ENCODE results near the gene YWHAH. TPM values are rescaled to one million over a fixed set of nuclear protein-coding genes. Genes with fewer than 3 reads are reported as not detected.

Gene YWHAH

DNA sequence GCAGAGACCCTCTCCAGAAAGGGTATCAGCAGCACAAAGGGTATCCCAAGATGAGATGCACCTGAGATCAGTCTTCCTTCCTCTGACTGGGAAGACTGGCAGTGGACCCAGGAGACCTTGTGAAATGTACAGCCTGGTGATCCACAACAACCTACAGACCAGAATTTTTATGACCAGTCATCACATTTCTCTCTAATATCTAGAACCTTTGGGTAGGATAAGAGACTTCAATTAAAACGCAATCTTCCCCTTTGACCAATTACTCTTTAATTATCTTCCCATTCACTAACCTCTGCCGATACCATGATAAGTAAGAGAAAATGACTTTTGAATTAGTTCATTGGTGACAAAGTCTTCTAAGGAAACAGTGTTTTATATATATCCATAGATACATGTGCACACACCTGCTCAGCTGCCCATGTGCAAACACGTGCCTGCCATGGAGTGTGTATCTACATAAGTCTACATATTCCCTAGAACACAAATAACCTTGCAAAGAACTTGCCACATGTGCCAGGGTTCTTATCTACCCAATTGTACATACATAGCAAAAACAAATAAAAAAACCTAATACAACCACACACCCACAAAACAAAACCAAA is 54.5 kb downstream of the YWHAH start:
- H3K18ac ChIP-seq (ENCODE audit: low read length), result no peak overlapping the region
- H2BK5ac ChIP-seq (ENCODE audit: low read length), result no peak overlapping the region
- H3K56ac ChIP-seq (ENCODE audit: low read length), result no peak overlapping the region
- H3K27me3 ChIP-seq (ENCODE audit: insufficient read depth, low read length, poor library complexity), result no peaks in the 10 kb centered on the region
- H3K36me3 ChIP-seq (ENCODE audit: control insufficient read depth, insufficient read depth, low read length), result no peaks in the 10 kb centered on the region
- no peak overlapping the region for H2BK120ac ChIP-seq (ENCODE audit: low read depth, low read length)
- no peak overlapping the region for H2AK5ac ChIP-seq (ENCODE audit: low read length)
- H3K27ac ChIP-seq (ENCODE audit: low read depth, low read length), result no peak overlapping the region
- DNase-seq, result no peak
- no peak overlapping the region for H3K23ac ChIP-seq (ENCODE audit: low read length)
- H3K4me3 ChIP-seq (ENCODE audit: low read length), result no peak overlapping the region
- no peaks in the 10 kb centered on the region for H3K79me1 ChIP-seq (ENCODE audit: low read length)
- H3K4me1 ChIP-seq (ENCODE audit: control insufficient read depth, low read depth, low read length), result no peaks in the 10 kb centered on the region
- H3K4me2 ChIP-seq (ENCODE audit: low read length), result no peak overlapping the region
- H4K8ac ChIP-seq (ENCODE audit: low read depth, low read length), result no peak overlapping the region
- no peaks in the 10 kb centered on the region for H3K79me2 ChIP-seq (ENCODE audit: control insufficient read depth, insufficient read depth, low read length)
- H3K4ac ChIP-seq (ENCODE audit: low read depth, low read length), result no peak overlapping the region
- no peak overlapping the region for H2BK15ac ChIP-seq (replicated peaks; ENCODE audit: low read depth)
- WGBS (ENCODE audit: extremely low coverage, insufficient coverage, low lambda C conversion rate), result no CpG with 5 or more reads among the region's 3 CpGs
- no peak overlapping the region for H4K5ac ChIP-seq (ENCODE audit: low read length)
- H3K9ac ChIP-seq (ENCODE audit: low read length), result no peak overlapping the region

DNA sequence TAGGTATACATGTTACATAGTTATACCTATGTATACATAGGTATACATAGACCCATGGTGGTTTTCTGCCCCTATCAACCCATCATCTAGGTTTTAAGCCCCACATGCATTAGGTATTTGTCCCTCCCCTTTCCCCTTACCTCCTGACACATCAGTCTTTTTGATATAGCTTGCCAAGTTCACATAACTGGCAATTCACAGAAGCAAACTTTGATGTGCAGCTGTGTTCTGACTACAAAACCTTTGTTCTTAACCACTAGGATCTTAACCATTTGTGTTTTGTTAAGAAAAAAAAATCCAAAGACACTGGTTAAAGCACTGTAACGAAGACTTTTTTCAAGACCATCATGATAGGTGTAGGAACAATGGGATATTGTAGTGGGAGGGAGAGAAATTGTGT is 55.8 kb downstream of the YWHAH start:
- no peak overlapping the region for H4K8ac ChIP-seq (ENCODE audit: low read depth, low read length)
- no peak overlapping the region for H3K9ac ChIP-seq (ENCODE audit: low read length)
- no peak for DNase-seq
- no peak overlapping the region for H3K4me2 ChIP-seq (ENCODE audit: low read length)
- no peak overlapping the region for H2BK15ac ChIP-seq (replicated peaks; ENCODE audit: low read depth)
- no peak overlapping the region for H3K18ac ChIP-seq (ENCODE audit: low read length)
- no peaks in the 10 kb centered on the region for H3K79me1 ChIP-seq (ENCODE audit: low read length)
- no peaks in the 10 kb centered on the region for H3K27me3 ChIP-seq (ENCODE audit: insufficient read depth, low read length, poor library complexity)
- WGBS (ENCODE audit: extremely low coverage, insufficient coverage, low lambda C conversion rate), result no CpG with 5 or more reads among the region's 1 CpG
- no peak overlapping the region for H2AK5ac ChIP-seq (ENCODE audit: low read length)
- H3K4me3 ChIP-seq (ENCODE audit: low read length), result no peak overlapping the region
- H3K4ac ChIP-seq (ENCODE audit: low read depth, low read length), result no peak overlapping the region
- H4K5ac ChIP-seq (ENCODE audit: low read length), result no peak overlapping the region
- H3K4me1 ChIP-seq (ENCODE audit: control insufficient read depth, low read depth, low read length), result no peaks in the 10 kb centered on the region
- H2BK5ac ChIP-seq (ENCODE audit: low read length), result no peak overlapping the region
- no peak overlapping the region for H2BK120ac ChIP-seq (ENCODE audit: low read depth, low read length)
- no peaks in the 10 kb centered on the region for H3K36me3 ChIP-seq (ENCODE audit: control insufficient read depth, insufficient read depth, low read length)
- H3K23ac ChIP-seq (ENCODE audit: low read length), result no peak overlapping the region
- no peak overlapping the region for H3K27ac ChIP-seq (ENCODE audit: low read depth, low read length)
- no peak overlapping the region for H3K56ac ChIP-seq (ENCODE audit: low read length)
- no peaks in the 10 kb centered on the region for H3K79me2 ChIP-seq (ENCODE audit: control insufficient read depth, insufficient read depth, low read length)

DNA sequence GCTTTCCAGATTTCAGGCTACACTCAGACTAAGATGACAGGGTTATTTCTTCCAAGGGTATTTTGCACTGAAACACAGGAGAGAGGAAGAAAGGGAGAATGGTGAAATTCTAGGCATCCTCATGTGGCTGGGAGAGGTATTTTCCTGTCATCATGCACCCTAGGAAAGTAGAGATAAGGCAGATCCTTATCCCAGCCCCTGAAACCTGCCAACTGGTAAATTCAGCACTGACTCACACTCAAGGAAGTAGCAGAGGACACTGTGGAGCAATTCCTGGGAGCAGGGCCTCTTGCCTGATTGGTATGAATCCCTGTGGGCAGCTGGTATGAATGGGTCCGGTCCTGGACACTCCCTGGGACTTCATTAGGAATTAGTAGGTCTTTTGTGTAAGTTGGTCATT is 61.1 kb downstream of the YWHAH start:
- no peak overlapping the region for H4K8ac ChIP-seq (ENCODE audit: low read depth, low read length)
- no peak overlapping the region for H3K27ac ChIP-seq (ENCODE audit: low read depth, low read length)
- no peak overlapping the region for H3K18ac ChIP-seq (ENCODE audit: low read length)
- no peak overlapping the region for H3K4ac ChIP-seq (ENCODE audit: low read depth, low read length)
- H4K5ac ChIP-seq (ENCODE audit: low read length), result no peak overlapping the region
- no peak overlapping the region for H3K9ac ChIP-seq (ENCODE audit: low read length)
- H2BK5ac ChIP-seq (ENCODE audit: low read length), result no peak overlapping the region
- no peak overlapping the region for H2BK15ac ChIP-seq (replicated peaks; ENCODE audit: low read depth)
- peaks cover 2% of the 10 kb centered on the region for H3K4me1 ChIP-seq (ENCODE audit: control insufficient read depth, low read depth, low read length)
- H3K79me1 ChIP-seq (ENCODE audit: low read length), result no peaks in the 10 kb centered on the region
- peak; percentile 79 for DNase-seq
- no peak overlapping the region for H3K4me3 ChIP-seq (ENCODE audit: low read length)
- no peak overlapping the region for H2AK5ac ChIP-seq (ENCODE audit: low read length)
- H3K56ac ChIP-seq (ENCODE audit: low read length), result no peak overlapping the region
- no peaks in the 10 kb centered on the region for H3K36me3 ChIP-seq (ENCODE audit: control insufficient read depth, insufficient read depth, low read length)
- H3K79me2 ChIP-seq (ENCODE audit: control insufficient read depth, insufficient read depth, low read length), result no peaks in the 10 kb centered on the region
- H3K23ac ChIP-seq (ENCODE audit: low read length), result no peak overlapping the region
- no peaks in the 10 kb centered on the region for H3K27me3 ChIP-seq (ENCODE audit: insufficient read depth, low read length, poor library complexity)
- no CpG with 5 or more reads among the region's 1 CpG for WGBS (ENCODE audit: extremely low coverage, insufficient coverage, low lambda C conversion rate)
- H3K4me2 ChIP-seq (ENCODE audit: low read length), result no peak overlapping the region
- no peak overlapping the region for H2BK120ac ChIP-seq (ENCODE audit: low read depth, low read length)

Small RNA genes within 50 kb of the gene (small RNA-seq; reads per million reads assigned to genes)
- gene RN7SL305P (ENCODE audit: insufficient read depth), result not detected
